GM10266 (cell line): ENCODE data around the gene TRIAP1.
"Not testable (repeated sequence)": the region's sequence is repeated elsewhere in the genome, so short reads cannot be mapped to it uniquely, and the experiment has no call there.

Source experiments
- DNase-seq: peaks from one replicate; pipeline ENCODE4 v3.0.0; 2012; ENCODE audit errors: extremely low spot score
- TF ChIP-seq, protein P1 (sequence below): IDR thresholded peaks from 2 replicates; pipeline ENCODE4 v1.5.1; 2012; ENCODE audit warnings: mild to moderate bottlenecking, low read depth; ENCODE audit not compliant: control insufficient read depth, insufficient read depth; ENCODE audit errors: missing control alignments

TRIAP1 gene

DNA sequence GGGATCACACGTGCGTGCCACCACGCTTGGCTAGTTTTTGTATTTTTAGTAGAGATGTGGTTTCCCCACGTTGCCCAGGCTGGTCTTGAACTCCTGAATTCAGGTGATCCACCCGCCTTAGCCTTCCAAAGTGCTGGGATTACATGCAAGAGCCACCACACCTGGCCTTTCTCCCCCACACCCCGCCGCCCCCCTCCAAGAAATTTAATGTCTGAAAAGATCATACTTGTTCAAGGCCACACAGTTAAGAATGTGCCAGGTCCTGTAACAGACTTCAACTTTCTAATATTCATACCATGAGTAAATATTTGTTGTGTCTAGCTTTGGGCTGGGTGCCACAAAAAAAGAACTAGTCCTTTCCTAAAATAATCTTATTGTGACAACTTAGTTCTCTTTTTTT, 9.1 kb upstream of the TRIAP1 start:
- TF ChIP-seq, protein P1, sequence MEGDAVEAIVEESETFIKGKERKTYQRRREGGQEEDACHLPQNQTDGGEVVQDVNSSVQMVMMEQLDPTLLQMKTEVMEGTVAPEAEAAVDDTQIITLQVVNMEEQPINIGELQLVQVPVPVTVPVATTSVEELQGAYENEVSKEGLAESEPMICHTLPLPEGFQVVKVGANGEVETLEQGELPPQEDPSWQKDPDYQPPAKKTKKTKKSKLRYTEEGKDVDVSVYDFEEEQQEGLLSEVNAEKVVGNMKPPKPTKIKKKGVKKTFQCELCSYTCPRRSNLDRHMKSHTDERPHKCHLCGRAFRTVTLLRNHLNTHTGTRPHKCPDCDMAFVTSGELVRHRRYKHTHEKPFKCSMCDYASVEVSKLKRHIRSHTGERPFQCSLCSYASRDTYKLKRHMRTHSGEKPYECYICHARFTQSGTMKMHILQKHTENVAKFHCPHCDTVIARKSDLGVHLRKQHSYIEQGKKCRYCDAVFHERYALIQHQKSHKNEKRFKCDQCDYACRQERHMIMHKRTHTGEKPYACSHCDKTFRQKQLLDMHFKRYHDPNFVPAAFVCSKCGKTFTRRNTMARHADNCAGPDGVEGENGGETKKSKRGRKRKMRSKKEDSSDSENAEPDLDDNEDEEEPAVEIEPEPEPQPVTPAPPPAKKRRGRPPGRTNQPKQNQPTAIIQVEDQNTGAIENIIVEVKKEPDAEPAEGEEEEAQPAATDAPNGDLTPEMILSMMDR, result no peak

DNA sequence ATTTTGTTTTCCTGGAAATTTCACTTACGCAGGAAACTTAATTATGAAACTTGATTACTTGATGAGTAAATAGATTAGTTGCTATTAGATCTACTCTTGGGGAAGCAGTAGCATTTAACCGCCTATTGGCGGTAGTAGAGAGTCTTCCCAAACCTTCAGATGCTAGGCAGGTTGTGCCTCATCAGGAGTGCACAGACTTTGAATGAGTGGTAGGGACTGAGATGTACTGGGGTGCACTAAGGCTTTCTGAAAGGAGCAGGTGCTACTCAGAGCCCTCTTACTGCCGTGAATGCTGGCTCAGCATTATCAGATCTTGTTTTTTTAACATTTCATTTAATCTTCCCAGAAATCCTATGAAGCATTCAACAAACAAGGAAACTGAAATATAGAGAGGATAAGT, 7.8 kb upstream of the TRIAP1 start:
- TF ChIP-seq, protein P1, result peak; percentile 51
- peak; percentile 50 for DNase-seq

More for the DNA sequence above, 9.1 kb upstream of the TRIAP1 start:
- DNase-seq, result no peak

GRCh38 chr12:120453060-120453750, 7.0 kb upstream of the TRIAP1 start:
- no peak for DNase-seq
- TF ChIP-seq, protein P1, result no peak

GRCh38 chr12:120452524-120452923, 6.3 kb upstream of the TRIAP1 start:
- not testable (repeated sequence) for DNase-seq

GRCh38 chr12:120447992-120448391, 1.8 kb upstream of the TRIAP1 start:
- DNase-seq, result no peak
- TF ChIP-seq, protein P1, result no peak

- not testable (repeated sequence) for DNase-seq
Measured at GRCh38 chr12:120446844-120447178, 627 bp upstream of the TRIAP1 start.

DNA sequence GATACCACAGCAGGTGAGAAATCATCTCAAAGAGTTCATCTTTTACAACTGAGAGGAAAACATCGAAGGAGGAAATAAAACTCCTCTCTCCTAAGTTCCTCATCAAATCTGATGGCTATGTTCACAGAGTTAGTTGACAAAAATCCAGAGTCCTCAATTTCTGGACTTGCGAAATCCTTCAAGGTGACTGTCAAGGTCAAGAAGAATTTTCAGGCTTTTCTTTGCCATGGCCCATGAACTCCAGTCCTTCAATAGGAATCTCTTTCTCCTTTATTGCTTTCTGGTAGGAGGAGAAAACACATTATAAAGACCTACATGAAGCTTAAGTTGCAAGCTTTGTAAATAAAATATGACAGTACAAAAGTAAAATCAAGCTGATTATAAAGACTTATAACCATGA, 1.5 kb downstream of the TRIAP1 start:
- no peak for DNase-seq
- TF ChIP-seq, protein P1, result no peak

GRCh38 chr12:120439646-120440247, 6.4 kb downstream of the TRIAP1 start:
- TF ChIP-seq, protein P1, result peak; percentile 48
- peak; percentile 78 for DNase-seq
